GM12878 (cell line): ENCODE measurements around the gene ARHGAP45.

Source experiments
- CREB1 ChIP-seq: IDR thresholded peaks from 2 replicates; pipeline ENCODE4 v1.6.1; 2012; ENCODE audit warnings: low read depth, mild to moderate bottlenecking, inconsistent platforms
- GABPA ChIP-seq: IDR thresholded peaks from 2 replicates; pipeline ENCODE4 v1.6.1; 2014; ENCODE audit warnings: antibody characterized with exemption, low read depth, mild to moderate bottlenecking, inconsistent platforms
- IKZF1 ChIP-seq: fragments of 450-650 bp; conservative IDR thresholded peaks from 2 replicates; pipeline ENCODE4 v1.6.1; 2017; ENCODE audit warnings: antibody characterized with exemption, mild to moderate bottlenecking
- POLR2A ChIP-seq: IDR thresholded peaks from 2 replicates; pipeline ENCODE4 v1.6.1; 2011; ENCODE audit warnings: low read depth, mild to moderate bottlenecking, low read length
- SREBF2 ChIP-seq: IDR thresholded peaks from 2 replicates; pipeline ENCODE4 v1.6.1; 2012; ENCODE audit warnings: mild to moderate bottlenecking, low read length
- TBL1XR1 ChIP-seq: IDR thresholded peaks from 2 replicates; pipeline ENCODE4 v1.6.1; 2012; ENCODE audit warnings: low read depth, low read length, improper control_type of control experiment

DNA sequence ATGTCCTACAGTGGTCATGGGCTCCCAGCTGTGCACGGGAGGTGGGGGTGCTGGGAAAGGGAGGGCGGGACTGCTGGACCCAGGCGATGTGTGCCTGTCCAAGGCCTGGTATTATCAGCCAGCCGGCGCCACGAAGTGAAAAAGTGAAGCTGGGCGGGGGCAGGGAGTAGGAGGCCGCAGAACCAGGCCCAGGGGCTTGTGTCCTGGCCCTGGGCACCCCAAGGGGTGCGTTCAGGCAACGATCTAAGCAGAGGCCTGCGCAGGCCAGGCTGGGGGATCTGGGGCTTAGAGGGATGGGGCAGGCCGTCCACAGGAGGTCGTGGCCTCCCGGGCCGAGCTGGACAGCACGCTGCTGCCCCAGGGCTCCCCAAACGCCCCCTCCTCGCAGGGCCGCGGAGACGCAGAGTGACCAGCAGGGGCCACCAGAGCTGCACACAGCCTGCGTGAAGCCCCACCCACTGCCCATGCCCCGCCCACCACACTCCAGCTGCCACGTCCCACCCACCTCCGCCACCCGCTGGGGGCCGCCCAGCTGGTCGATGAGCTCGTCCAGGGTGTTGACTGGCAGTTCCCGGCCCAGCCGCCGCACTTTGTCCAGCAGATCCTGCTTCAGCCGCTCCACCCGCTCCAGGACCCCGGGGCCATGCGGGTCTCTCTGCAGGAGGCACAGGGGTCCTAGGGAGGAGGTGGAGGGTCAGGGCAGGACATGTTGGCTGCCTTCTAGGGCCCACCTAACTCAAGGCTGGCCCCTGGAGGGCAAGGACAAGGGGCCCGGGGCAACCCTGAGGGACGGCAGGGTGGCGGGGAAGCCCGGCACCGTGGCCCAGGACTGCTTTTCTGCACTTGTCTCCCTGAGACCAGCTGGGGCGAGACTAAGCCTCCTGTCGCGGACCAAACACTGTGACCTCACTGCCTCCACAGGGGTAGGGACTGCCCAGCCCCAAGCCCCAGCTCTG, 46.3 kb downstream of the ARHGAP45 start:
- TF ChIP-seq GABPA (no peak), POLR2A (peak; percentile 61), SREBF2 (no peak), TBL1XR1 (no peak), IKZF1 (no peak), CREB1 (no peak; the same call in 1 of the 2 replicates)
